Neural progenitor cell (in vitro differentiated cells): ENCODE measurements around the gene CNTNAP2. TPM values are rescaled to one million over a fixed set of nuclear protein-coding genes. Genes with fewer than 3 reads are reported as not detected.

ENCODE experiments used
- DNase-seq: peaks from one replicate; pipeline ENCODE4 v3.0.0-alpha.2; 2016; ENCODE audit warnings: low spot score
- H2AFZ ChIP-seq: fragments of 200-600 bp; sonication (generic); replicated peaks from 2 replicates; pipeline ENCODE4 v1.6.1; 2016; ENCODE audit warnings: antibody characterized with exemption
- H3F3A ChIP-seq: fragments of 200-600 bp; sonication (generic); 2 replicates; pipeline ENCODE4 v1.6.1; 2016; ENCODE audit warnings: antibody characterized with exemption, low read depth
- H3K27ac ChIP-seq: fragments of 200-600 bp; sonication (generic); 2 replicates; pipeline ENCODE4 v1.5.1; 2016; ENCODE audit warnings: mild to moderate bottlenecking
- H3K27me3 ChIP-seq: fragments of 200-600 bp; sonication (generic); 2 replicates; pipeline ENCODE4 v1.6.1; 2016; ENCODE audit warnings: mild to moderate bottlenecking, moderate library complexity
- H3K36me3 ChIP-seq: fragments of 200-600 bp; sonication (generic); 2 replicates; pipeline ENCODE4 v1.5.1; 2016
- H3K4me1 ChIP-seq: fragments of 200-600 bp; sonication (generic); 2 replicates; pipeline ENCODE4 v1.6.1; 2016; ENCODE audit warnings: mixed run types
- H3K4me2 ChIP-seq: fragments of 200-600 bp; sonication (generic); 2 replicates; pipeline ENCODE4 v1.6.1; 2016
- H3K4me3 ChIP-seq: fragments of 200-600 bp; sonication (generic); 2 replicates; pipeline ENCODE4 v1.5.1; 2016
- H3K79me2 ChIP-seq: fragments of 200-600 bp; sonication (generic); 2 replicates; pipeline ENCODE4 v1.6.1; 2016; ENCODE audit warnings: low read depth
- H3K9ac ChIP-seq: fragments of 200-600 bp; sonication (generic); 2 replicates; pipeline ENCODE4 v1.6.1; 2016
- H3K9me3 ChIP-seq: fragments of 200-600 bp; sonication (generic); 2 replicates; pipeline ENCODE4 v1.5.1; 2016; ENCODE audit warnings: low read depth
- H4K20me1 ChIP-seq: fragments of 200-600 bp; sonication (generic); 2 replicates; pipeline ENCODE4 v1.6.1; 2016; ENCODE audit warnings: low read depth
- H3K27ac Mint-ChIP-seq: 3 replicates; pipeline ENCODE4 v1.8.0; 2021; ENCODE audit warnings: mixed read lengths
- H3K27me3 Mint-ChIP-seq: 2 replicates; pipeline ENCODE4 v1.8.0; 2022; ENCODE audit warnings: low read depth, mild to moderate bottlenecking, inconsistent platforms, moderate library complexity, mixed read lengths; ENCODE audit not compliant: insufficient read depth
- H3K36me3 Mint-ChIP-seq: 3 replicates; pipeline ENCODE4 v1.8.0; 2021; ENCODE audit warnings: mixed read lengths
- H3K4me1 Mint-ChIP-seq: 3 replicates; pipeline ENCODE4 v1.8.0; 2021; ENCODE audit warnings: mixed read lengths
- H3K4me3 Mint-ChIP-seq: 3 replicates; pipeline ENCODE4 v1.8.0; 2021; ENCODE audit warnings: mild to moderate bottlenecking, moderate library complexity, mixed read lengths
- H3K9me3 Mint-ChIP-seq: 3 replicates; pipeline ENCODE4 v1.8.0; 2020; ENCODE audit warnings: mixed read lengths
- EZH2 ChIP-seq: fragments of 200-600 bp; sonication (generic); IDR thresholded peaks from 2 replicates; pipeline ENCODE4 v1.6.1; 2017; ENCODE audit warnings: antibody characterized with exemption, mild to moderate bottlenecking, moderate library complexity
- EZH2phosphoT487 ChIP-seq: fragments of 200-600 bp; sonication (generic); IDR thresholded peaks from 2 replicates; pipeline ENCODE4 v1.6.1; 2017; ENCODE audit warnings: antibody characterized with exemption
- total RNA-seq: library from RNA; depleted of rRNA; stranded (reverse); fragments of >200 nt; gene quantifications from 2 replicates; pipeline ENCODE4 v1.2.3, GENCODE V29; 2015; ENCODE audit warnings: low replicate concordance
- TF ChIP-seq, protein P1 (sequence below): fragments of 200-600 bp; sonication (generic); IDR thresholded peaks from 2 replicates; pipeline ENCODE4 v1.5.1; 2017; ENCODE audit warnings: antibody characterized with exemption, mild to moderate bottlenecking

The CNTNAP2 gene
- total RNA-seq, 1 donor from 2014 or later = 126 TPM

DNA sequence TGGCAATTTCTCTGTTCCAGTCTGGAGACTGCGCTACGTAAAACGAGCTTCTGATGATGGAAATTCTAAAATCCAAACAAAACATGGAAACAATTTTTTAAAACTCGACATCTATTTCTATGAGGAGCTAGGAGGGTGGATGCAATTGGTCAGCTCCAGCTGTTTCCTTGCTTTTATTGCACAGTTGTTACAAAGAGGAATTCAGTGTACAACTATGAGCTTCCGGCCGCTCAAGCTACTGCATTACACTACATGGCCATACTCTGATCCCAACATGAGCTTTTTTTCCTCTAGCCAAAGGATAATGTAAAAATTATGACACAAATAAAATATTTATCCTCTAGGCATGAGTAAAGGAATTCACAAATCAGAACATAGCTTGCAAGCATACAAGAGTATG is 2070.9 kb downstream of the CNTNAP2 start:
- no peaks in the 10 kb centered on the region for H4K20me1 ChIP-seq
- Mint-ChIP-seq H3K4me1 (peaks cover 7% of the 10 kb centered on the region), H3K27ac (no peak overlapping the region), H3K36me3 (no peaks in the 10 kb centered on the region), H3K4me3 (no peak overlapping the region), H3K27me3 (peaks cover 5% of the 10 kb centered on the region), H3K9me3 (no peaks in the 10 kb centered on the region)
- H3K4me2 ChIP-seq = no peak overlapping the region
- H3K27me3 ChIP-seq = no peaks in the 10 kb centered on the region
- no peak overlapping the region for H3K9ac ChIP-seq
- H3F3A ChIP-seq = no peaks in the 10 kb centered on the region
- H3K79me2 ChIP-seq = no peaks in the 10 kb centered on the region
- H2AFZ ChIP-seq = no peak overlapping the region
- H3K36me3 ChIP-seq = no peaks in the 10 kb centered on the region
- H3K27ac ChIP-seq = no peak overlapping the region
- no peaks in the 10 kb centered on the region for H3K9me3 ChIP-seq
- DNase-seq = no peak
- TF ChIP-seq EZH2phosphoT487 (no peak), EZH2 (no peak)
- TF ChIP-seq, protein P1, sequence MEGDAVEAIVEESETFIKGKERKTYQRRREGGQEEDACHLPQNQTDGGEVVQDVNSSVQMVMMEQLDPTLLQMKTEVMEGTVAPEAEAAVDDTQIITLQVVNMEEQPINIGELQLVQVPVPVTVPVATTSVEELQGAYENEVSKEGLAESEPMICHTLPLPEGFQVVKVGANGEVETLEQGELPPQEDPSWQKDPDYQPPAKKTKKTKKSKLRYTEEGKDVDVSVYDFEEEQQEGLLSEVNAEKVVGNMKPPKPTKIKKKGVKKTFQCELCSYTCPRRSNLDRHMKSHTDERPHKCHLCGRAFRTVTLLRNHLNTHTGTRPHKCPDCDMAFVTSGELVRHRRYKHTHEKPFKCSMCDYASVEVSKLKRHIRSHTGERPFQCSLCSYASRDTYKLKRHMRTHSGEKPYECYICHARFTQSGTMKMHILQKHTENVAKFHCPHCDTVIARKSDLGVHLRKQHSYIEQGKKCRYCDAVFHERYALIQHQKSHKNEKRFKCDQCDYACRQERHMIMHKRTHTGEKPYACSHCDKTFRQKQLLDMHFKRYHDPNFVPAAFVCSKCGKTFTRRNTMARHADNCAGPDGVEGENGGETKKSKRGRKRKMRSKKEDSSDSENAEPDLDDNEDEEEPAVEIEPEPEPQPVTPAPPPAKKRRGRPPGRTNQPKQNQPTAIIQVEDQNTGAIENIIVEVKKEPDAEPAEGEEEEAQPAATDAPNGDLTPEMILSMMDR = no peak
- H3K4me3 ChIP-seq = no peak overlapping the region
- H3K4me1 ChIP-seq = no peaks in the 10 kb centered on the region

- no peak for DNase-seq
- H3K27me3 Mint-ChIP-seq = peaks cover 7% of the 10 kb centered on the region
- Histone ChIP-seq H3K4me1 (no peaks in the 10 kb centered on the region), H2AFZ (no peak overlapping the region), H3F3A (no peaks in the 10 kb centered on the region), H3K27ac (no peak overlapping the region), H3K27me3 (no peaks in the 10 kb centered on the region), H3K4me2 (no peak overlapping the region), H3K36me3 (no peaks in the 10 kb centered on the region), H3K79me2 (no peaks in the 10 kb centered on the region), H4K20me1 (no peaks in the 10 kb centered on the region), H3K9ac (no peak overlapping the region), H3K4me3 (no peak overlapping the region), H3K9me3 (no peaks in the 10 kb centered on the region)
- no peak overlapping the region for H3K4me3 Mint-ChIP-seq
- H3K36me3 Mint-ChIP-seq = no peaks in the 10 kb centered on the region
- no peak overlapping the region for H3K27ac Mint-ChIP-seq
- TF ChIP-seq EZH2 = no peak
- TF ChIP-seq, protein P1 = no peak
- TF ChIP-seq EZH2phosphoT487 = no peak
- no peaks in the 10 kb centered on the region for H3K4me1 Mint-ChIP-seq
- no peaks in the 10 kb centered on the region for H3K9me3 Mint-ChIP-seq
These were observed 2074.9 kb downstream of the CNTNAP2 start for GRCh38 chr7:148191391-148192065.

DNA sequence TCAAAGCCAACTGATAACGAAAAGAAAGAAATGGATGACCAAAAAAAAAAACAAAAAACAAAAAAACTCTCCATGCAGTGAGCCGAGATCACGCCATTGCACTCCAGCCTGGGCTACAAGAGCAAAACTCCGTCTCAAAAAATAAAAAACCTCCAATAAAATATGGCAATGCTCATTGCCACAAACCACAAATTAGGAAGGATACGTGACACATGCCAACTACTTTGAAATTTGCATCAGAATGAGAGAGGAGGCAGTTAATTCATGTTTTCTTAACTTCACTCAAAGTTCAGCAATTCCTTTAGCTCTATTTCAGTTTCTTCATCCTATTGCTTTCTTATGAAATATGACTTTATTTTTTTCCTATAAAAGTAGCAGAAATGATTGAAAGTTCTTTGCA is 2075.9 kb downstream of the CNTNAP2 start:
- Mint-ChIP-seq H3K4me1 (no peaks in the 10 kb centered on the region), H3K9me3 (no peaks in the 10 kb centered on the region), H3K27me3 (peaks cover 7% of the 10 kb centered on the region), H3K27ac (no peak overlapping the region), H3K36me3 (no peaks in the 10 kb centered on the region), H3K4me3 (no peak overlapping the region)
- no peak overlapping the region for H3K4me2 ChIP-seq
- H3K27me3 ChIP-seq = no peaks in the 10 kb centered on the region
- no peaks in the 10 kb centered on the region for H3K9me3 ChIP-seq
- H2AFZ ChIP-seq = no peak overlapping the region
- H3K4me3 ChIP-seq = no peak overlapping the region
- H3K27ac ChIP-seq = no peak overlapping the region
- H3F3A ChIP-seq = no peaks in the 10 kb centered on the region
- DNase-seq = no peak
- no peaks in the 10 kb centered on the region for H3K36me3 ChIP-seq
- no peak overlapping the region for H3K9ac ChIP-seq
- no peaks in the 10 kb centered on the region for H3K79me2 ChIP-seq
- no peaks in the 10 kb centered on the region for H3K4me1 ChIP-seq
- TF ChIP-seq EZH2 = no peak
- TF ChIP-seq, protein P1 = no peak
- no peak for TF ChIP-seq EZH2phosphoT487
- H4K20me1 ChIP-seq = no peaks in the 10 kb centered on the region
